Measurements from ENCODE around the gene TFR2.

The TFR2 gene

GRCh38 chr7:100649826-100650565 is 8.6 kb upstream of the TFR2 start:
- no peak for DNase-seq

GRCh38 chr7:100642534-100642907 is 1.2 kb upstream of the TFR2 start:
- DNase-seq, result no peak

GRCh38 chr7:100641860-100642533 is 645 bp upstream of the TFR2 start:
- no peak for DNase-seq

GRCh38 chr7:100640517-100641440 is 573 bp downstream of the TFR2 start:
- DNase-seq, result no peak

GRCh38 chr7:100639995-100640516 is 1.3 kb downstream of the TFR2 start:
- DNase-seq, result no peak

GRCh38 chr7:100632951-100633717 is 8.2 kb downstream of the TFR2 start:
- peak; percentile 39 for DNase-seq

GRCh38 chr7:100630066-100630465 is 11.3 kb downstream of the TFR2 start:
- no peak for DNase-seq

GRCh38 chr7:100629117-100629716 is 12.1 kb downstream of the TFR2 start:
- DNase-seq, result no peak

- DNase-seq, result no peak
Observed at GRCh38 chr7:100627238-100627549, 14.2 kb downstream of the TFR2 start.

GRCh38 chr7:100626530-100627237 is 14.7 kb downstream of the TFR2 start:
- peak; percentile 75 for DNase-seq

- DNase-seq, result no peak
Observed at GRCh38 chr7:100626055-100626454, 15.3 kb downstream of the TFR2 start.

GRCh38 chr7:100623951-100624824 is 17.2 kb downstream of the TFR2 start:
- no peak for DNase-seq

- no peak for DNase-seq
Observed at GRCh38 chr7:100621554-100621953, 19.8 kb downstream of the TFR2 start.

- DNase-seq, result no peak
Observed at GRCh38 chr7:100620804-100621203, 20.5 kb downstream of the TFR2 start.

GRCh38 chr7:100620239-100620638 is 21.1 kb downstream of the TFR2 start:
- DNase-seq, result no peak

- DNase-seq, result no peak
Observed at GRCh38 chr7:100614308-100614861, 27.0 kb downstream of the TFR2 start.

GRCh38 chr7:100613412-100614175 is 27.8 kb downstream of the TFR2 start:
- DNase-seq, result no peak

GRCh38 chr7:100612730-100613390 is 28.5 kb downstream of the TFR2 start:
- DNase-seq, result no peak
